ENCODE data around the gene GALNTL6. TPM values are rescaled to one million over a fixed set of nuclear protein-coding genes. Genes with fewer than 3 reads are reported as not detected.

GALNTL6 gene
- total RNA-seq, 2 donors from 2014 or later = 0.92 to 3.8 TPM

GRCh38 chr4:172497321-172497720, 684.1 kb downstream of the GALNTL6 start:
- H3K36me3 ChIP-seq = no peaks in the 10 kb centered on the region
- no peak overlapping the region for H3K4me3 ChIP-seq
- H3K27ac ChIP-seq = no peak overlapping the region
- H3K27me3 ChIP-seq (replicated peaks; ENCODE audit: insufficient read depth) = no peaks in the 10 kb centered on the region
- no peaks in the 10 kb centered on the region for H3K4me1 ChIP-seq (ENCODE audit: control insufficient read depth in 1 of 2, low read depth in 2 of 2)
- ATAC-seq (ENCODE audit: insufficient number of reproducible peaks, low FRiP score, low read depth) = no peak
- H3K9me3 ChIP-seq = no peaks in the 10 kb centered on the region
- no peak for TF ChIP-seq CTCF (IDR thresholded peaks at IDR 0.05)
- DNase-seq (ENCODE audit: low spot score) = no peak

- Histone ChIP-seq H3K36me3 (no peaks in the 10 kb centered on the region), H3K27me3 (replicated peaks; ENCODE audit: insufficient read depth) (no peaks in the 10 kb centered on the region), H3K27ac (no peak overlapping the region), H3K4me3 (no peak overlapping the region), H3K4me1 (ENCODE audit: control insufficient read depth in 1 of 2, low read depth in 2 of 2) (no peaks in the 10 kb centered on the region), H3K9me3 (peaks cover 3% of the 10 kb centered on the region)
- ATAC-seq (ENCODE audit: insufficient number of reproducible peaks, low FRiP score, low read depth) = no peak
- no peak for DNase-seq (ENCODE audit: low spot score)
- no peak for TF ChIP-seq CTCF (IDR thresholded peaks at IDR 0.05)
Measured at GRCh38 chr4:172514011-172514410, 700.8 kb downstream of the GALNTL6 start.

- Histone ChIP-seq H3K36me3 (no peaks in the 10 kb centered on the region), H3K27ac (no peak overlapping the region), H3K9me3 (peaks cover 3% of the 10 kb centered on the region), H3K4me1 (ENCODE audit: control insufficient read depth in 1 of 2, low read depth in 2 of 2) (no peaks in the 10 kb centered on the region), H3K27me3 (replicated peaks; ENCODE audit: insufficient read depth) (no peaks in the 10 kb centered on the region), H3K4me3 (no peak overlapping the region)
- no peak for ATAC-seq (ENCODE audit: insufficient number of reproducible peaks, low FRiP score, low read depth)
- TF ChIP-seq CTCF (IDR thresholded peaks at IDR 0.05) = no peak
- DNase-seq (ENCODE audit: low spot score) = no peak
Measured at GRCh38 chr4:172514801-172515200, 701.6 kb downstream of the GALNTL6 start.

- H3K27me3 ChIP-seq (replicated peaks; ENCODE audit: insufficient read depth) = no peaks in the 10 kb centered on the region
- H3K36me3 ChIP-seq = no peaks in the 10 kb centered on the region
Measured at GRCh38 chr4:172515266-172515879, 702.2 kb downstream of the GALNTL6 start.

GRCh38 chr4:172517391-172517790, 704.2 kb downstream of the GALNTL6 start:
- Histone ChIP-seq H3K36me3 (no peaks in the 10 kb centered on the region), H3K9me3 (peaks cover 3% of the 10 kb centered on the region), H3K27me3 (replicated peaks; ENCODE audit: insufficient read depth) (no peaks in the 10 kb centered on the region), H3K4me1 (ENCODE audit: control insufficient read depth in 1 of 2, low read depth in 2 of 2) (no peaks in the 10 kb centered on the region), H3K27ac (no peak overlapping the region), H3K4me3 (no peak overlapping the region)
- no peak for ATAC-seq (ENCODE audit: insufficient number of reproducible peaks, low FRiP score, low read depth)
- no peak for DNase-seq (ENCODE audit: low spot score)
- TF ChIP-seq CTCF (IDR thresholded peaks at IDR 0.05) = no peak

More at GRCh38 chr4:172515266-172515879, 702.2 kb downstream of the GALNTL6 start:
- peaks cover 3% of the 10 kb centered on the region for H3K9me3 ChIP-seq
- no peaks in the 10 kb centered on the region for H3K4me1 ChIP-seq (ENCODE audit: control insufficient read depth in 1 of 2, low read depth in 2 of 2)
- H3K4me3 ChIP-seq = no peak overlapping the region
- no peak for TF ChIP-seq CTCF (IDR thresholded peaks at IDR 0.05)
- H3K27ac ChIP-seq = no peak overlapping the region
- DNase-seq (ENCODE audit: low spot score) (no peak), ATAC-seq (ENCODE audit: insufficient number of reproducible peaks, low FRiP score, low read depth) (no peak)

All from thoracic aorta (tissue), 2 donors.